GM18909 (cell line): Measurements from ENCODE around the gene CHN2.

Experiments used
- ATAC-seq: cut with Tn5 transposase; IDR thresholded peaks from one replicate; pipeline ENCODE4 v1.9.1; 2021; ENCODE audit warnings: mild to moderate bottlenecking; ENCODE audit not compliant: unreplicated experiment, poor library complexity

The CHN2 gene

GRCh38 chr7:29447828-29448227, 253.3 kb downstream of the CHN2 start:
- no peak for ATAC-seq

DNA sequence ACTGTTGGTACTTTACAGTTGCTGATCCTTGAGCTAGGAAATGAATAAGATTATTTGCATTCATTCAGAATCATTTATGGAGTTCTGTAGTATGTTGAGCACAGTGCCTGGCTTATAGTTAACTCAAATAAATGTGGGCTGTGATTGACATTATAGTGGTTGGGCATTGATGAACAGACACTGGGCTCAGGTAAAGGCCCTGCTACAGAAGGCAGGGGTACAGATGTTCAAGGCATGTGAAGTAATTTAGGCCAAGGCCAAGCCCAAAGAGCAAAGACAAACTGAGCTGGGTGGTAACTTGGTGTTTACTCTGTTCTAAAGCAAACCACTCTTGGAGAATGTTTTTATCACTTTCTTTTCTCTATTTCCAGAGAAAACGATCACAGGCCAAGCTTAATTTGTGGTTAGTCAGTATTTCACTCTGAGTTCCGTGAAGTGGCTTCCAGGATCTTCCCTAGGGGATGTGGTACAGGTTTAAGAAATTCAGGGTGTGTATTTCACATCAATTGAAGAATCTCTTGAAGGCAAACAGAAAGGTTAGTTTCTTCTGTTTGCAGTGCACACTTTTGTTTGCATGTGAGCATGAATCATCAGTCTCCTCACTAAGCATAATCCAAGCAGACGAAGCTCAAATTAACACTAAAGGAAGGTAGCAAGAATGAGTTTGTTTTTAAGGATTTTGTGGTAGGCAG, 255.1 kb downstream of the CHN2 start:
- no peak for ATAC-seq

- ATAC-seq: no peak
Measured at GRCh38 chr7:29453021-29453420, 258.4 kb downstream of the CHN2 start.

GRCh38 chr7:29454464-29454863, 259.9 kb downstream of the CHN2 start:
- no peak for ATAC-seq

- no peak for ATAC-seq
Measured at GRCh38 chr7:29454899-29455451, 260.4 kb downstream of the CHN2 start.

DNA sequence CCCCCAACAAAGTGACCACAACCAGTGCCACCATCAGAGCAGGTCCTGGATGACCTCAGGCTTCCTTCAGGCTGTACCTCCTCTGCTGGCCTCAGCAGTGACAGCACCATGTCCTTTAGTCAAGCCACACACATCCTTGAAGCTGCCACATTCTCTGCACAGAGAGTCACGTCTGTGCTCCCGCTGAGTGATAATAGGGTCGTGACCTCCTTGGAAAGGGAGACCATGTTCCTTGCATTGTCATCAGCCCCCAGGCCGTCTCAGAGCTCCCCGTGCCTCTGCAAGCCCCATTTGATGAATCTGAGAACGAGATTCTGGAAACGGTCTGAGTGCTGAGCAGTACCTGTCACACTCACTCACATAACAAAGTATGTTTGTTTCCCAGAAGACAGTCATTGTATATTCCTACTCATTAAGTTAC, 262.6 kb downstream of the CHN2 start:
- ATAC-seq: no peak

GRCh38 chr7:29457565-29458011, 263.0 kb downstream of the CHN2 start:
- no peak for ATAC-seq

- ATAC-seq: no peak
Measured at GRCh38 chr7:29458933-29459332, 264.4 kb downstream of the CHN2 start.

GRCh38 chr7:29459589-29459988, 265.0 kb downstream of the CHN2 start:
- no peak for ATAC-seq

DNA sequence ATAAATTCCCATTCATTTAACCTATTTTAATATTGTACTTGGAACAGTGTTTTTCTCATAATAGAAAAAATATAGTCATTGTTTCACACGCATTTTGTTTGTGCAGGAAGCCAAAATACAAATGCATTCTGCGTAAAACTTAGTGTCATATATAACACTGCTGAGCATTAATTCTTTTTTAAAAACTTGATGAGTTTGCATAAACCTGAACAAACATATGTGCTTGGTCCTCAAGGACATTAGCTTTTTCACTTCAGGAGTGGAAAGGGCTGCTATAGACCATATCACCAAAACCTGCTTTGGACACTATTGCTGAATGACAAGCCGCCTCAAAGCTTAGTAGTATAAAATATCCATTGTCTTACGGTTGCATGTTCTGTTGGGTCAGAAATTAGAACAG, 267.4 kb downstream of the CHN2 start:
- ATAC-seq: no peak

DNA sequence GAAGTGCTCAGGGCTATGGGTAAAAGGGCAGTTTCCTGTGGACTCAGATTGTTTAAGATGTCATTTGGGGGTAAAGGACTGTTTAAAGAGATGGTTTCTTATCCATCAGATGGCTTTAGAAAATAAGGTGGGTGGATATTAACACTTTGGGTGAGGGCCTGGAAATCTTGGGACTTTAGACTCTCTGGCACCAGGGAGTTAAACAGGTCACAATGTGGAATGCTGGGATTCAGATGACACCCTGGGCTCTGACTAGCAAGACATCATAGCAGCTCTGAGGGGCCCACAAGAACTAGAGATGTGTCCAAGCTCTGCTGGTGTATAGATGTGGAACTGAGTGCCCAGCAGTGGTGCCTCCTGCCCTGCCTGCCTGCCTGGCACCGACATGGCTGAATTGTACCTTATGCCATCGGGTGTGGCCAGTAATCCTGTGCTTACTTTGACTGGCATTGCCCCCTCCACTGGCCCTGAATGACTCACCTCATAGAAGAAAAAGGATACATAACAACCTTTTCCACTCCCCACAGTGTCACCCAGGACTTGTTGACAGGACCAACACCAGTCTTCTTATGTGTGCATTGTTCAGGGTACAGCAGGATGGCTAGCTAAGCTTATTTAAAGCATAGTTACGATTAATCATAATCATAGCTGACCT, 269.1 kb downstream of the CHN2 start:
- no peak for ATAC-seq

DNA sequence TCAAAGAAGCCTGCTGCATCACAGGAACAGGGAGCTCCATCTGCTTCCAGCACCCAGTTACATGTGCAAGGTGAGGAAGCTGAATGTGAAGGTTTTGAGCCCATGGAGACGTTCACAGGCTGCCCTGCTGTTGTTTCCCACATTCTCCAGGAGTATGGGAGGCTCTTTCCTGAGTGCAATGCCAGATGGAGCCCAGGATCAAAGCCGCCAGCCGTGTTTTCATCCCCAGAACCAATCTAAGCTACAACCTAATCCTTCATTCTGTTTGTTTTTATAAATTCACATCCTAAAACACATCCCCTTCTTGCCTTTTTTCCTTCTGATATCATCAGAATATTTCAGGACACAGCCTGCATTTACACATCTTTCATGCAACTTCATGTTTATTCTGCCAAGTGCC, 270.2 kb downstream of the CHN2 start:
- no peak for ATAC-seq

DNA sequence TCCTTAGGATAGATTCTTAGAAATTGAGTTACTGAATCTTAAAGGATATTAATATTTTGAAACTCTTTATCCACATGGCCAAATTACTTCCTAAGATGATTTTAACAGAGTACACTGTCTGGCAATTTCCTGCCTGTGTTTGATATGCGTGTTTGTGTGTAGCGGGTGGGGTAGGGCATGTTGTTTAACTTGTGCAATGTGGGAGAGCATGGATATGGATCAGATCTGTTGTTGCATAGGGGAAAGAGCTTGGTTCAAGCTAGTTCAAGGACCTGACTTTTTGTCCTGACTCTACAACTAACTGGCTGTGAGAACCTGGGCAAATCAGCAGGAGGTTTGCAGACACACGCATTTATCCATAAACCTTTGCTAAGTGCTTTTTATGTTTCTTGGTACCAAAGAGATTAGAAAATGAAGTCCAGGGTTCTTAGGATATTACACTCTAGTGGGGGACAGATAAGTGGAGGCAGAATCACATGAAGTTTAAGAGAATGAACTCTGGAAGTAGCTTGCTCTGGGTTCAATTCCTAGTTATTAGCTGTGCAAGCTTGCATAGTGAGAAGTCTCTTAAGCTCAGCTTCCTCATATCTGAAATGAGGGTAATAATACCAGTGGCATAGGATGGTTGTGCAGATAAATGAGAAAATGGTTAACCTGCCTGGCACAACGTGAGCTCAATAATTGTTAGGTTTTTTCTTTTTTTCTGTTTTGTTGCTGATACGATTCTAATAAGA, 272.8 kb downstream of the CHN2 start:
- no peak for ATAC-seq

DNA sequence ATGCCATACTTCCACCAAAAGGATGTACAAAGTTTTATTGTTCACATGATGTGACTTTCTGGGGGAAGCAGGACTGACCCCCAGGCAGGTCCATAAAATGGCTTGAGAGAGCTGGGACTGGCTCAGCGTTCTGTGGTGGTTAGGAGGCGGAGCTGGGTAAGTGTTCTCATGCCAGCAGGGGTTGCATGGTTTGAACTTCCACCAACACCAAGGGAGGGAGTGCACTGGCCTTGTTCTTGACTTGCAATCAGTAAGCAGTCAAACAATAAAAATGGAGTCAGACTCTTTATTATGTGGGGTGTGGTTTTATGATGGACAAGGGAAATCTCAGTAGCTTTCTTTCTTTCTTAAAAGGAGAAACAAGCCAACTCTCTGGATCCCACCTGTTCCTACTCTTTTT, 273.6 kb downstream of the CHN2 start:
- ATAC-seq: no peak

DNA sequence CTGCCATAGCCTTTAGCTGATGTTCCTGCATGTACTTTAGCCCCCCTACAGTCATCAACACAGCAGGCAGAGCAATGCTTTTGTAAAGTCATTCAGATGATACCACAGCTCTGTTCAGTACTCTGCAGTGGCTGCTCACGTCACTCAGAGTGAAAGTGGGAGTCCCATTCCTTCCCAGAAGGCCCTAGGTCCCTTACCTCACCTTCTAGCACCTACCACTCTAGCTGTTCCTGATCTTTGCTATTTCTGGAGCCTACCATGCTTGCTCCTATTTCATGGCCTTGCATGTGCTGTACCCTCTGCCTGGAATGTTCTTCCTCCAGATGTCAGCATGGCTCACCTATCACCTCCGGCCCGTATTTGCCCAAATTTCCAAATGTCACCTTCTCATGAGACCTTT, 274.7 kb downstream of the CHN2 start:
- ATAC-seq: no peak

DNA sequence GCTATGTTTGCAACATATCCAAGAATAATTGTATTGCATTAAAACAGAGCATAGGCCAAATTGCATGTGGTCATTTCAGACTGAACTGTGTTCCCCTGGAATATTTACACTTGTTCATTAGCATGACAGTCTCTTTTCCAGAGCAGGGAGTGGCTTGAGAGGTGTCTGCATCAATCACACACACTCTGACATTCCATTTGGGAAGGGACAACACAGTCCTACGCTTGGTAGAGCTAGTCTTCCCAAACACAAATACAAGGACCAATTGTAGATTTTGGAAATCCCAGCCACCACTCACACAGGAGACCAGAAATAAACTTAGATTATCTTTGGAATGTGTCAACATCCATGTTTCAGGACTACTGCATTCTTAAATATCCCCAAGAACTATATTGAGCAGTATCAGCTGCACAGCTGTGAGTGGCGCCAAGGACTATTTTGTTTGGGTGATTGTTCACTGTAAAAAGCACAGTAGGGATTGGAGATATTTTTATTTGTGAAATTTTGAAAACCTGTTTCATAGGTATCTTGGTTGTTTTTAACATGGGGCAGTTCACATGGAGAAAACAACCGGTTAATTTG, 275.5 kb downstream of the CHN2 start:
- ATAC-seq: no peak

GRCh38 chr7:29471444-29472138, 277.0 kb downstream of the CHN2 start:
- no peak for ATAC-seq

- ATAC-seq: no peak
Measured at GRCh38 chr7:29476916-29477315, 282.3 kb downstream of the CHN2 start.

DNA sequence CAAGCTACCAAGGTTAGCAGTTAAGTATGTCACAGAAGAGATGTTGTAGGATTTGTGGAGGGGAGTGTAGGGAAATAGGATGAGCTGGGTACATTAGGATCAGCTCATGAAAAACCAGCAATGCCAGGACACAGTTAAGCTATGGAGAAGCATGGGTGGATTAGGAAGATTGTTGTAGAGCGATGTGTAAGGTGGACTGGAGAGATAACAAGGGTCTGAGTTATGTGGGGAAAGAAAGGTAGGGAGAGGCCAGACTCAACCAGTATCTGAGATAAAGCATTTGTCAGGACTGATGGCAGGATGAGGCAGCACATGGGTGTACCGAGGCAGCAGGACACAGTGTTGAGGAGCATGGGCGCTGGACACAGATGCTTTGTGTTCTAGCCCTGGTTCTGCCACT, 283.7 kb downstream of the CHN2 start:
- ATAC-seq: no peak

DNA sequence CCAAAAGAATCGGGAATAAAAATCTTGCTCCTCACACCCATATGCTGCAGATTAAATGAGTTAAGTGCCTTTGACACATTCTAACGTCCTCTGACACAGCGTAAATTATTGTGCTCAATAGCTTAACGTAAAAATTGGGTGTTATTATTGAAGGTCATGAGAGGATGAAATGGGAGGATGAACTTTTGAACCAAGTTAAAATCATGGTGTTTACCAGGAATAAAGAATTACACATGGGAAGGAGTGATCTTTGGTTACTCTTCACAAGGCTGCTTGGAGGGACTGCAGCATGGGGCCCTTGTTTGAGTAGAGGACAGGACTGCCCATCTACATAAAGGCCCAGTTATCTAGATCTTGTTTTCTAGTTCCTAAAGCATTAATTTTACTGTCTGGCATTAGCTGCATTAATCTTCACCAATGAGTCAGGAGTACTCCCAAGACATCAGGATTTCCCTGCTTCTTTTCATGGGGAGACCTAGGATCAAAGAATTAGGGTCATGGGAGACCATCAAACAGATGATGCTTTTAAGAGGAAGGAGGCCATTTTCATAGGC, 284.2 kb downstream of the CHN2 start:
- ATAC-seq: no peak
